BLaER1 (cell line): ENCODE measurements around the gene NR3C1.

ENCODE experiments used
- H3K27ac ChIP-seq: shearing (Covaris generic); formaldehyde crosslinking; 2 replicates; pipeline ENCODE4 v1.8.1; 2022
- H3K27me3 ChIP-seq: shearing (Covaris generic); formaldehyde crosslinking; 2 replicates; pipeline ENCODE4 v1.8.1; 2022
- H3K36me3 ChIP-seq: shearing (Covaris generic); formaldehyde crosslinking; 2 replicates; pipeline ENCODE4 v1.8.1; 2022
- H3K4me1 ChIP-seq: shearing (Covaris generic); formaldehyde crosslinking; 2 replicates; pipeline ENCODE4 v1.8.1; 2022
- H3K4me2 ChIP-seq: shearing (Covaris generic); formaldehyde crosslinking; 2 replicates; pipeline ENCODE4 v1.8.1; 2022
- H3K4me3 ChIP-seq: shearing (Covaris generic); formaldehyde crosslinking; 2 replicates; pipeline ENCODE4 v1.8.1; 2022
- H3K9ac ChIP-seq: shearing (Covaris generic); formaldehyde crosslinking; 2 replicates; pipeline ENCODE4 v1.8.1; 2022
- H3K9me3 ChIP-seq: shearing (Covaris generic); formaldehyde crosslinking; 2 replicates; pipeline ENCODE4 v1.8.1; 2022
- H4K20me1 ChIP-seq: shearing (Covaris generic); formaldehyde crosslinking; 2 replicates; pipeline ENCODE4 v1.8.1; 2022
- Cebpa-rat ChIP-seq: shearing (Covaris generic); IDR thresholded peaks from 2 replicates; pipeline ENCODE4 v1.8.1; 2022

The NR3C1 gene

GRCh38 chr5:143306040-143306439 lies 97.4 kb downstream of the NR3C1 start:
- Histone ChIP-seq H3K9me3 (peaks cover 40% of the 10 kb centered on the region), H3K9ac (no peak overlapping the region), H3K36me3 (peaks cover 85% of the 10 kb centered on the region), H3K4me1 (no peaks in the 10 kb centered on the region), H3K27ac (no peak overlapping the region), H4K20me1 (peaks cover 55% of the 10 kb centered on the region; the same call in 1 of the 2 replicates), H3K27me3 (no peaks in the 10 kb centered on the region), H3K4me3 (no peak overlapping the region), H3K4me2 (no peak overlapping the region)
- TF ChIP-seq Cebpa-rat: no peak

- H3K4me1 ChIP-seq: no peaks in the 10 kb centered on the region
- peaks cover 53% of the 10 kb centered on the region; the same call in 1 of the 2 replicates for H4K20me1 ChIP-seq
- no peak overlapping the region for H3K9ac ChIP-seq
- no peak overlapping the region for H3K4me3 ChIP-seq
- peaks cover 37% of the 10 kb centered on the region for H3K9me3 ChIP-seq
- H3K4me2 ChIP-seq: no peak overlapping the region
- H3K27ac ChIP-seq: no peak overlapping the region
- H3K36me3 ChIP-seq: peaks cover 83% of the 10 kb centered on the region
- no peaks in the 10 kb centered on the region for H3K27me3 ChIP-seq
- TF ChIP-seq Cebpa-rat: no peak
These were observed 98.5 kb downstream of the NR3C1 start for GRCh38 chr5:143304836-143305475.

DNA sequence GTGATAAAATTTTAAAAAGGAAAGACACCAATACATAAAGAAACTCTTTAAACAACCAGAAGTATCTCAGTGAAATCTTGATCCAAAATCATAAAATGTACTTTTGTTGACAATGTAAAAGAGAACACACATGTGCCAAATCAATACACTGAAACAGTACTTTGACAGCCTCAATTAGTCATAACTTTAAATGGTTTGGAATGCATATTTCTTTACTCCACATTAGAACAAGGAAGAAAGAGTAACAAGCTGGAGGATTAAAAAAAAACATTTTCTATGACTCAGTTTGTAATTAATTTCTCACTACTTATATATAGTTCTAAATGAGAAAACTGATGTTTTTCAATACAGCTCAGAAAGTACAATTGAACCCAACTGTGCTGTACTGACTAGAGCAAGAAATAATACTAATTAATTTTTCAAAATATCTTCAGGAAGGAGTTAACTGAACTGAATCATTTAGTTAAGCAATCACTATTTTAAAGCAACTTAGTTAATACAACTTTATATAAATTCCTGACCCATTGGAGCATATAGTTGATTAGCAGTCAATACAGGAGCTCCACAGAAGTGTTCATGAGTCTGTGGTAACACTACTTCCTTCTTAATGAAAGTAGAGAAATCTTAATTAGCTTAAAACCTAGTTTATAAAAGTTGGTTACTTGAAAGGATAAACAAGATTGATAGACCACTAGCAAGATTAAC lies 101.0 kb downstream of the NR3C1 start:
- peaks cover 55% of the 10 kb centered on the region; the same call in 1 of the 2 replicates for H4K20me1 ChIP-seq
- H3K4me2 ChIP-seq: no peak overlapping the region
- no peak overlapping the region for H3K27ac ChIP-seq
- H3K4me3 ChIP-seq: no peak overlapping the region
- H3K9ac ChIP-seq: no peak overlapping the region
- TF ChIP-seq Cebpa-rat: no peak
- H3K36me3 ChIP-seq: peaks cover 82% of the 10 kb centered on the region
- H3K27me3 ChIP-seq: no peaks in the 10 kb centered on the region
- H3K4me1 ChIP-seq: no peaks in the 10 kb centered on the region
- H3K9me3 ChIP-seq: peaks cover 22% of the 10 kb centered on the region

DNA sequence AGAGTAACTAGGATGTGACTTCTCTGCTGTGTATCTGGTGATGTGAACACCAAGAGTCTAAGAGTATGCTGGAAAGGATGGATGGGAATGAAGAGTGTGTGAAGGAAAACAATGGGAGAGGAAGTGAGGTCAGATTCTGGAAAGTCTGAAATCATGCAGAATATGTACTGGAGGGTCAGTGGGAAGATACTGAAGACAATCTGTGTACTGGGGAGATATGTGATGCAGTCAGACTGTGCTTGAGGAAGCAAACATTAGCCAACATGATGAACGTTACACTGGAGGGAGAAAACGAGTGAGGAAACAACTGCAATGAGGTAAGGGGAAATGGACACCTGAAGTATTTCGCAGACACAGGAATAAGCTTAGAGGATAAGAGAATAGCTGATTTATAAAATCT lies 105.7 kb downstream of the NR3C1 start:
- no peaks in the 10 kb centered on the region for H3K9me3 ChIP-seq
- no peak overlapping the region for H3K4me3 ChIP-seq
- no peaks in the 10 kb centered on the region for H3K27me3 ChIP-seq
- no peak overlapping the region for H3K4me2 ChIP-seq
- peaks cover 87% of the 10 kb centered on the region for H3K36me3 ChIP-seq
- TF ChIP-seq Cebpa-rat: no peak
- peaks cover 35% of the 10 kb centered on the region; the same call in 1 of the 2 replicates for H4K20me1 ChIP-seq
- H3K9ac ChIP-seq: no peak overlapping the region
- H3K4me1 ChIP-seq: no peaks in the 10 kb centered on the region
- no peak overlapping the region for H3K27ac ChIP-seq

GRCh38 chr5:143290125-143290524 lies 113.4 kb downstream of the NR3C1 start:
- H3K4me2 ChIP-seq: no peak overlapping the region
- peaks cover 26% of the 10 kb centered on the region; the same call in 1 of the 2 replicates for H4K20me1 ChIP-seq
- peaks cover 1% of the 10 kb centered on the region; the same call in 1 of the 2 replicates for H3K9me3 ChIP-seq
- H3K36me3 ChIP-seq: peaks cover 81% of the 10 kb centered on the region
- H3K27ac ChIP-seq: no peak overlapping the region
- no peaks in the 10 kb centered on the region for H3K4me1 ChIP-seq
- TF ChIP-seq Cebpa-rat: no peak
- H3K4me3 ChIP-seq: no peak overlapping the region
- no peak overlapping the region for H3K9ac ChIP-seq
- no peaks in the 10 kb centered on the region for H3K27me3 ChIP-seq

- Histone ChIP-seq H3K9ac (no peak overlapping the region), H3K27me3 (no peaks in the 10 kb centered on the region), H3K36me3 (peaks cover 77% of the 10 kb centered on the region), H3K4me2 (no peak overlapping the region), H3K4me1 (no peaks in the 10 kb centered on the region), H4K20me1 (peaks cover 27% of the 10 kb centered on the region; the same call in 1 of the 2 replicates), H3K27ac (no peak overlapping the region), H3K4me3 (no peak overlapping the region), H3K9me3 (peaks cover 9% of the 10 kb centered on the region; the same call in 1 of the 2 replicates)
- no peak for TF ChIP-seq Cebpa-rat
These were observed 119.0 kb downstream of the NR3C1 start for GRCh38 chr5:143284521-143284920.

GRCh38 chr5:143284002-143284401 lies 119.5 kb downstream of the NR3C1 start:
- peaks cover 27% of the 10 kb centered on the region; the same call in 1 of the 2 replicates for H4K20me1 ChIP-seq
- H3K9ac ChIP-seq: no peak overlapping the region
- H3K9me3 ChIP-seq: peaks cover 9% of the 10 kb centered on the region; the same call in 1 of the 2 replicates
- no peak overlapping the region for H3K27ac ChIP-seq
- no peak overlapping the region for H3K4me2 ChIP-seq
- H3K27me3 ChIP-seq: no peaks in the 10 kb centered on the region
- no peak overlapping the region for H3K4me3 ChIP-seq
- H3K36me3 ChIP-seq: peaks cover 77% of the 10 kb centered on the region
- no peak for TF ChIP-seq Cebpa-rat
- no peaks in the 10 kb centered on the region for H3K4me1 ChIP-seq

DNA sequence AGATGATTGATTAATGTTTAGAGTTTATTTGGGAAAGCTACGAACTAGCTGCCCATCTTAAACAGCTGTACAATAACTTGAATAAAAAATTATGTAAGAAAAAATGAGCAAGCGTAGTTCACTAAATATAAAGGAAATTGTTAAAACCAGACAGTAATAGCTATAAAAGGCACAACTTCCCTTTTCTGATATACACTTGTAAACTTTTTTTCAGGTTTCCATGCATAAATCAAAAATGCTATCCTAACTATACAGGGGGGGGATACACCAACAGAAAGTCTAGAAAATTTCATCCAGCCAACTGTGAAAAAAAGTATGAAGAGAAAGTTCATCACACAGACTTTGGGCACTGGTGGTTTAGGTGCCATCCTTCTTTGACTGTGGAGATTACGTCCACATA lies 122.3 kb downstream of the NR3C1 start:
- Histone ChIP-seq H3K27me3 (no peaks in the 10 kb centered on the region), H3K4me2 (no peak overlapping the region), H3K9ac (no peak overlapping the region), H3K4me3 (no peak overlapping the region), H3K4me1 (no peaks in the 10 kb centered on the region), H3K36me3 (peaks cover 76% of the 10 kb centered on the region), H3K27ac (no peak overlapping the region), H4K20me1 (peaks cover 9% of the 10 kb centered on the region; the same call in 1 of the 2 replicates), H3K9me3 (peaks cover 9% of the 10 kb centered on the region; the same call in 1 of the 2 replicates)
- TF ChIP-seq Cebpa-rat: no peak

DNA sequence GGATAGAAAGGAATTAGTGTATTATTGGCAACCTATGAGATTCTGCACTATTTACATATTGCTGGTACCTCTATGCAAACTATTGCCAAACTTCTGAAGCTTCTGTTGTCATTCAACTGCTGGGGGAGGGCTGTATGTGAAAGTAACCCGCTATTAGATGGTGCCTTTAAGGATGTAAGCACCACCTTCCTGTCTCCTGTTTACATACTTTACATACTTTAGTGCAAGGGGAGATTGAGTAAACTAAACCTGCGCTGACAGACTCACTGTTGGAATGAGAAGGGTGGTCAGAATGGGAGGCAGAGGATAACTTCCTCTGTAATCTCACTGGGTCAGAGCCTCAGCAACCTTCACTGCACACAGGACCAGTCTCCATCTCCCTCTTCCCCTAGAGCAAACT lies 123.8 kb downstream of the NR3C1 start:
- H3K4me3 ChIP-seq: no peak overlapping the region
- H3K27me3 ChIP-seq: no peaks in the 10 kb centered on the region
- no peak overlapping the region for H3K27ac ChIP-seq
- H3K9me3 ChIP-seq: peaks cover 6% of the 10 kb centered on the region; the same call in 1 of the 2 replicates
- no peaks in the 10 kb centered on the region for H3K4me1 ChIP-seq
- peaks cover 6% of the 10 kb centered on the region; the same call in 1 of the 2 replicates for H4K20me1 ChIP-seq
- no peak overlapping the region for H3K9ac ChIP-seq
- TF ChIP-seq Cebpa-rat: no peak
- H3K36me3 ChIP-seq: peaks cover 69% of the 10 kb centered on the region
- no peak overlapping the region for H3K4me2 ChIP-seq

GRCh38 chr5:143277536-143277935 lies 126.0 kb downstream of the NR3C1 start:
- H3K9me3 ChIP-seq: no peaks in the 10 kb centered on the region
- no peaks in the 10 kb centered on the region for H3K4me1 ChIP-seq
- H3K36me3 ChIP-seq: peaks cover 47% of the 10 kb centered on the region
- no peak overlapping the region for H3K9ac ChIP-seq
- TF ChIP-seq Cebpa-rat: no peak
- peaks cover 6% of the 10 kb centered on the region; the same call in 1 of the 2 replicates for H4K20me1 ChIP-seq
- no peak overlapping the region for H3K27ac ChIP-seq
- H3K27me3 ChIP-seq: no peaks in the 10 kb centered on the region
- H3K4me3 ChIP-seq: no peak overlapping the region
- no peak overlapping the region for H3K4me2 ChIP-seq
